ENCODE measurements around the gene TBL1XR1.

- TF ChIP-seq EZH2 (IDR thresholded peaks at IDR 0.05; ENCODE audit: low read length, unreplicated experiment) (no peak), CTCF (conservative IDR thresholded peaks at IDR 0.05; ENCODE audit: low read depth, low read length) (no peak), EZH2phosphoT487 (IDR thresholded peaks at IDR 0.05; ENCODE audit: borderline replicate concordance, low read length) (no peak)
Observed at GRCh38 chr3:177179281-177180067, 17.8 kb downstream of the TBL1XR1 start.

All from PC-3 (cell line).